SK-N-SH treated with all-trans-retinoic acid at 6 μM for 48 hours (cell line): ENCODE data around the gene STK39.

Experiments used
- ATAC-seq: fragments of 200-7000 bp; cut with Tn5 transposase; 3 replicates; pipeline ENCODE4 v1.9.1; 2020; ENCODE audit warnings: mild to moderate bottlenecking, moderate library complexity
- ARNTL ChIP-seq: fragments of 450-650 bp; formaldehyde crosslinking; IDR thresholded peaks from 2 replicates; pipeline ENCODE4 v1.5.0; 2020; ENCODE audit warnings: low read depth, mild to moderate bottlenecking, moderate library complexity, borderline replicate concordance
- BACH2 ChIP-seq: fragments of 250-450 bp; sonication (Bioruptor Pico); IDR thresholded peaks from 2 replicates; pipeline ENCODE4 v1.9.0; 2021; ENCODE audit warnings: mild to moderate bottlenecking, borderline replicate concordance
- ESRRG ChIP-seq: fragments of 250-450 bp; sonication (Bioruptor Pico); IDR thresholded peaks from 2 replicates; pipeline ENCODE4 v1.6.1; 2021; ENCODE audit warnings: mild to moderate bottlenecking
- GLIS3 ChIP-seq: fragments of 250-450 bp; sonication (Bioruptor Pico); IDR thresholded peaks from 2 replicates; pipeline ENCODE4 v1.5.0; 2020; ENCODE audit warnings: mild to moderate bottlenecking, moderate library complexity
- ISL1 ChIP-seq: fragments of 250-450 bp; sonication (Bioruptor Pico); IDR thresholded peaks from 2 replicates; pipeline ENCODE4 v2.1.2; 2022; ENCODE audit warnings: mild to moderate bottlenecking, moderate library complexity
- OSR1 ChIP-seq: fragments of 250-450 bp; sonication (Bioruptor Pico); IDR thresholded peaks from 2 replicates; pipeline ENCODE4 v1.8.0; 2022; ENCODE audit warnings: moderate library complexity, mild to moderate bottlenecking, inconsistent platforms
- RARB ChIP-seq: fragments of 250-450 bp; sonication (Bioruptor Pico); IDR thresholded peaks from 2 replicates; pipeline ENCODE4 v1.8.0; 2021; ENCODE audit warnings: mild to moderate bottlenecking, moderate library complexity
- SNAI2 ChIP-seq: fragments of 250-450 bp; sonication (Bioruptor Pico); IDR thresholded peaks from 2 replicates; pipeline ENCODE4 v1.5.0; 2020; ENCODE audit warnings: mild to moderate bottlenecking, moderate library complexity
- TCF4 ChIP-seq: fragments of 250-450 bp; sonication (Bioruptor Pico); IDR thresholded peaks from 2 replicates; pipeline ENCODE4 v1.8.0; 2021; ENCODE audit warnings: mild to moderate bottlenecking, moderate library complexity, borderline replicate concordance
- ZC3H10 ChIP-seq: fragments of 250-450 bp; sonication (Bioruptor Pico); IDR thresholded peaks from 2 replicates; pipeline ENCODE4 v1.5.1; 2021; ENCODE audit warnings: mild to moderate bottlenecking, moderate library complexity
- ZFP3 ChIP-seq: fragments of 250-450 bp; sonication (Bioruptor Pico); IDR thresholded peaks from 2 replicates; pipeline ENCODE4 v1.5.0; 2020; ENCODE audit warnings: mild to moderate bottlenecking, moderate library complexity
- ZNF565 ChIP-seq: fragments of 450-650 bp; formaldehyde crosslinking; conservative IDR thresholded peaks from 2 replicates; pipeline ENCODE4 v1.5.0; 2020; ENCODE audit warnings: low read depth, mild to moderate bottlenecking, moderate library complexity
- TF ChIP-seq, protein P1 (sequence below): fragments of 250-450 bp; sonication (Bioruptor Pico); IDR thresholded peaks from 2 replicates; pipeline ENCODE4 v1.8.0; 2021; ENCODE audit warnings: low read depth, mild to moderate bottlenecking, moderate library complexity, borderline replicate concordance
- TF ChIP-seq, protein P2 (sequence below): fragments of 250-450 bp; sonication (Bioruptor Pico); IDR thresholded peaks from 2 replicates; pipeline ENCODE4 v1.5.1; 2021; ENCODE audit warnings: mild to moderate bottlenecking, moderate library complexity
- TF ChIP-seq, protein P3 (sequence below): fragments of 250-450 bp; sonication (Bioruptor Pico); IDR thresholded peaks from 2 replicates; pipeline ENCODE4 v1.5.0; 2020; ENCODE audit warnings: mild to moderate bottlenecking, moderate library complexity
- TF ChIP-seq, protein P4 (sequence below): fragments of 250-450 bp; sonication (Bioruptor Pico); IDR thresholded peaks from 2 replicates; pipeline ENCODE4 v1.5.1; 2020; ENCODE audit warnings: low read depth, mild to moderate bottlenecking, moderate library complexity
- TF ChIP-seq, protein P5 (sequence below): fragments of 250-450 bp; sonication (Bioruptor Pico); IDR thresholded peaks from 2 replicates; pipeline ENCODE4 v1.8.0; 2020; ENCODE audit warnings: mild to moderate bottlenecking, moderate library complexity, borderline replicate concordance

The STK39 gene

DNA sequence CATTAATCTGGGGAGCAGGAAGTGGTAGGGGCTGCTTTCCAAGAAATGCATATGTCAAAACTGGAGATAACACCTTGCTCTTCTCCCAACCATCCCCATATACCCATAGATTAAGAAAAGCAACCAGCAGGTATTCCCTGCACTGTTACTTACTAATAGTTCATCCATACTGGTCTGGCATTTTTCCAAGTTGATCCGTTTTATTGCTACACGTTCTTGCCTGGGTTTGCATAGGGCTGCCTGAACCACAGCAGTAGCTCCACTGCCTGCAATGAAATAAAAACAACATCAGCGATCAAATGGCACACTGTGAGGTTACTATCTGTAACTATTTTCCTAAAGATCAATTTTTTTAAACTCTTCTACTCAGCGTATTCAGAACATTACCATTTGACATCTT is 65.6 kb downstream of the STK39 start:
- ATAC-seq: no peak
- TF ChIP-seq SNAI2 (CRISPR knock-in tag) (no peak), ZNF565 (no peak), GLIS3 (CRISPR knock-in tag) (no peak), BACH2 (CRISPR knock-in tag) (no peak), OSR1 (CRISPR knock-in tag) (no peak), ESRRG (CRISPR knock-in tag) (no peak), ZFP3 (CRISPR knock-in tag) (no peak), RARB (no peak)
- TF ChIP-seq, protein P1, sequence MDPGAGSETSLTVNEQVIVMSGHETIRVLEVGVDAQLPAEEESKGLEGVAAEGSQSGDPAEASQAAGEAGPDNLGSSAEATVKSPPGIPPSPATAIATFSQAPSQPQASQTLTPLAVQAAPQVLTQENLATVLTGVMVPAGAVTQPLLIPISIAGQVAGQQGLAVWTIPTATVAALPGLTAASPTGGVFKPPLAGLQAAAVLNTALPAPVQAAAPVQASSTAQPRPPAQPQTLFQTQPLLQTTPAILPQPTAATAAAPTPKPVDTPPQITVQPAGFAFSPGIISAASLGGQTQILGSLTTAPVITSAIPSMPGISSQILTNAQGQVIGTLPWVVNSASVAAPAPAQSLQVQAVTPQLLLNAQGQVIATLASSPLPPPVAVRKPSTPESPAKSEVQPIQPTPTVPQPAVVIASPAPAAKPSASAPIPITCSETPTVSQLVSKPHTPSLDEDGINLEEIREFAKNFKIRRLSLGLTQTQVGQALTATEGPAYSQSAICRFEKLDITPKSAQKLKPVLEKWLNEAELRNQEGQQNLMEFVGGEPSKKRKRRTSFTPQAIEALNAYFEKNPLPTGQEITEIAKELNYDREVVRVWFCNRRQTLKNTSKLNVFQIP (CRISPR knock-in tag): no peak
- TF ChIP-seq, protein P2, sequence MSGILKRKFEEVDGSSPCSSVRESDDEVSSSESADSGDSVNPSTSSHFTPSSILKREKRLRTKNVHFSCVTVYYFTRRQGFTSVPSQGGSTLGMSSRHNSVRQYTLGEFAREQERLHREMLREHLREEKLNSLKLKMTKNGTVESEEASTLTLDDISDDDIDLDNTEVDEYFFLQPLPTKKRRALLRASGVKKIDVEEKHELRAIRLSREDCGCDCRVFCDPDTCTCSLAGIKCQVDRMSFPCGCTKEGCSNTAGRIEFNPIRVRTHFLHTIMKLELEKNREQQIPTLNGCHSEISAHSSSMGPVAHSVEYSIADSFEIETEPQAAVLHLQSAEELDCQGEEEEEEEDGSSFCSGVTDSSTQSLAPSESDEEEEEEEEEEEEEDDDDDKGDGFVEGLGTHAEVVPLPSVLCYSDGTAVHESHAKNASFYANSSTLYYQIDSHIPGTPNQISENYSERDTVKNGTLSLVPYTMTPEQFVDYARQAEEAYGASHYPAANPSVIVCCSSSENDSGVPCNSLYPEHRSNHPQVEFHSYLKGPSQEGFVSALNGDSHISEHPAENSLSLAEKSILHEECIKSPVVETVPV (CRISPR knock-in tag): no peak
- TF ChIP-seq, all 23 proteins: peak for 0

DNA sequence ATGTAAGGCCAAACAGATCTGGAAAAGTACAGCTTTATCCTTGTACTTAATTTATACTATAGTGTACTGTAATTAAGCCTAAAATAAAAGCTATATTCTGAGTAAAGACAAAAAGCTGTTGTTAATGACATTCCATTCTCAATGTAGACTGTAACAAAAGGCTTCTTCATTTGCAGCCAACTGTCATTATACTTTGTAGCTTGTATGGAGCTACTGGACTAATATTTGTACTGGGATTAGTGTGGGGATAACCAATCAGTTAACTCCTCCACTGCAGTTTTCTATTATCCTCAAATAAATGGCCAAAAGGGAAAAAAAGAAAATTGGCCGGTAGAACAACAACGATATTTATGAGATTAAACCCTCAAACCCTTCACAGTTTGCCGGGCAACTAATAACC is 66.5 kb downstream of the STK39 start:
- TF ChIP-seq ARNTL (CRISPR knock-in tag) (no peak), OSR1 (CRISPR knock-in tag) (no peak), SNAI2 (CRISPR knock-in tag) (no peak), GLIS3 (CRISPR knock-in tag) (no peak), ZC3H10 (CRISPR knock-in tag) (no peak)
- TF ChIP-seq, protein P3, sequence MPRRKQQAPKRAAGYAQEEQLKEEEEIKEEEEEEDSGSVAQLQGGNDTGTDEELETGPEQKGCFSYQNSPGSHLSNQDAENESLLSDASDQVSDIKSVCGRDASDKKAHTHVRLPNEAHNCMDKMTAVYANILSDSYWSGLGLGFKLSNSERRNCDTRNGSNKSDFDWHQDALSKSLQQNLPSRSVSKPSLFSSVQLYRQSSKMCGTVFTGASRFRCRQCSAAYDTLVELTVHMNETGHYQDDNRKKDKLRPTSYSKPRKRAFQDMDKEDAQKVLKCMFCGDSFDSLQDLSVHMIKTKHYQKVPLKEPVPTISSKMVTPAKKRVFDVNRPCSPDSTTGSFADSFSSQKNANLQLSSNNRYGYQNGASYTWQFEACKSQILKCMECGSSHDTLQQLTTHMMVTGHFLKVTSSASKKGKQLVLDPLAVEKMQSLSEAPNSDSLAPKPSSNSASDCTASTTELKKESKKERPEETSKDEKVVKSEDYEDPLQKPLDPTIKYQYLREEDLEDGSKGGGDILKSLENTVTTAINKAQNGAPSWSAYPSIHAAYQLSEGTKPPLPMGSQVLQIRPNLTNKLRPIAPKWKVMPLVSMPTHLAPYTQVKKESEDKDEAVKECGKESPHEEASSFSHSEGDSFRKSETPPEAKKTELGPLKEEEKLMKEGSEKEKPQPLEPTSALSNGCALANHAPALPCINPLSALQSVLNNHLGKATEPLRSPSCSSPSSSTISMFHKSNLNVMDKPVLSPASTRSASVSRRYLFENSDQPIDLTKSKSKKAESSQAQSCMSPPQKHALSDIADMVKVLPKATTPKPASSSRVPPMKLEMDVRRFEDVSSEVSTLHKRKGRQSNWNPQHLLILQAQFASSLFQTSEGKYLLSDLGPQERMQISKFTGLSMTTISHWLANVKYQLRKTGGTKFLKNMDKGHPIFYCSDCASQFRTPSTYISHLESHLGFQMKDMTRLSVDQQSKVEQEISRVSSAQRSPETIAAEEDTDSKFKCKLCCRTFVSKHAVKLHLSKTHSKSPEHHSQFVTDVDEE: no peak
- ATAC-seq: no peak

DNA sequence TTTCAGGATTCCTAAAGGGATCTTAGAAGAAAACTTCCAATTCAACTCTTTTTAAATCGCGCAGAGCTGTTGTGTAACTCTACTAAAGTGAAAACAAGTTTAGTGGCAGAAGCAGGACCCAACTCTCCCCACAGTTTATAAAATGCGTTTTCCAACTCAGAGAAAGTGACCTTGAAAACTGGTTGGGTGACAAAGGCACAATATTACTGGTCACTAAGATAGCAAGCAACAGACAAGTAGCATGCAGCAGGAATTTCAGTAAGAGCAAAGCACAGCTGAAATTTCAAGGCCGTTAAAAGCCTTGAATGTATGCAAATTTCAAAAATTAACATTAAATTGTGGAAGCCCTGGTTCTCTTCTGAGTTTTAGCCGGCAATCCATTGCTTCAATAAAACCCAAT is 66.9 kb downstream of the STK39 start:
- no peak for ATAC-seq
- TF ChIP-seq, protein P4, sequence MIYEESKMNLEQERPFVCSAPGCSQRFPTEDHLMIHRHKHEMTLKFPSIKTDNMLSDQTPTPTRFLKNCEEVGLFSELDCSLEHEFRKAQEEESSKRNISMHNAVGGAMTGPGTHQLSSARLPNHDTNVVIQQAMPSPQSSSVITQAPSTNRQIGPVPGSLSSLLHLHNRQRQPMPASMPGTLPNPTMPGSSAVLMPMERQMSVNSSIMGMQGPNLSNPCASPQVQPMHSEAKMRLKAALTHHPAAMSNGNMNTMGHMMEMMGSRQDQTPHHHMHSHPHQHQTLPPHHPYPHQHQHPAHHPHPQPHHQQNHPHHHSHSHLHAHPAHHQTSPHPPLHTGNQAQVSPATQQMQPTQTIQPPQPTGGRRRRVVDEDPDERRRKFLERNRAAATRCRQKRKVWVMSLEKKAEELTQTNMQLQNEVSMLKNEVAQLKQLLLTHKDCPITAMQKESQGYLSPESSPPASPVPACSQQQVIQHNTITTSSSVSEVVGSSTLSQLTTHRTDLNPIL (CRISPR knock-in tag): no peak
- TF ChIP-seq, protein P3: no peak
- TF ChIP-seq, protein P5, sequence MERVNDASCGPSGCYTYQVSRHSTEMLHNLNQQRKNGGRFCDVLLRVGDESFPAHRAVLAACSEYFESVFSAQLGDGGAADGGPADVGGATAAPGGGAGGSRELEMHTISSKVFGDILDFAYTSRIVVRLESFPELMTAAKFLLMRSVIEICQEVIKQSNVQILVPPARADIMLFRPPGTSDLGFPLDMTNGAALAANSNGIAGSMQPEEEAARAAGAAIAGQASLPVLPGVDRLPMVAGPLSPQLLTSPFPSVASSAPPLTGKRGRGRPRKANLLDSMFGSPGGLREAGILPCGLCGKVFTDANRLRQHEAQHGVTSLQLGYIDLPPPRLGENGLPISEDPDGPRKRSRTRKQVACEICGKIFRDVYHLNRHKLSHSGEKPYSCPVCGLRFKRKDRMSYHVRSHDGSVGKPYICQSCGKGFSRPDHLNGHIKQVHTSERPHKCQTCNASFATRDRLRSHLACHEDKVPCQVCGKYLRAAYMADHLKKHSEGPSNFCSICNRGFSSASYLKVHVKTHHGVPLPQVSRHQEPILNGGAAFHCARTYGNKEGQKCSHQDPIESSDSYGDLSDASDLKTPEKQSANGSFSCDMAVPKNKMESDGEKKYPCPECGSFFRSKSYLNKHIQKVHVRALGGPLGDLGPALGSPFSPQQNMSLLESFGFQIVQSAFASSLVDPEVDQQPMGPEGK (CRISPR knock-in tag): no peak
- no peak for TF ChIP-seq ISL1 (CRISPR knock-in tag)
- TF ChIP-seq TCF4 (CRISPR knock-in tag): no peak
